ENCODE results near the gene GKN2.

Gene GKN2

DNA sequence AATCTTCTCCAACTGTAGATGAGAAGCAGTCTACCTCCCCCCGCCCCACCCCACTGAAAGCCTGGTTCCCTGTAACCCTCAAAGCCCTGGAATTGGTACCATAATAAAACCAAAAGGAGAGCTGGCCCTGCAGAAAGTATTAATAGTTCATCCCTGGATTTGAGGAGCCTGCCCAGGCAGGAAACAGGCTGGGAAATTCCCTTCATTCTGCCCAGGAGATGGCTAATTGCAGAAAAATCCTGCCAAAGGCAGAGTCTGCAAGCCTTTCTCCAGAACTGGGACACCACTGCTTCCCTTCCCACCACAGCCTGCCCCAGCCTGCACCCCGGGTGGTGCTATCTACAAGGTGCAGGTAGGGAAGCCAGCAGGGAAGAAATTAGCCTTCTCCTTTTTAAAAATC lies 16.3 kb downstream of the GKN2 start:
- H3K9me3 ChIP-seq, result no peaks in the 10 kb centered on the region
- TF ChIP-seq, protein P1, sequence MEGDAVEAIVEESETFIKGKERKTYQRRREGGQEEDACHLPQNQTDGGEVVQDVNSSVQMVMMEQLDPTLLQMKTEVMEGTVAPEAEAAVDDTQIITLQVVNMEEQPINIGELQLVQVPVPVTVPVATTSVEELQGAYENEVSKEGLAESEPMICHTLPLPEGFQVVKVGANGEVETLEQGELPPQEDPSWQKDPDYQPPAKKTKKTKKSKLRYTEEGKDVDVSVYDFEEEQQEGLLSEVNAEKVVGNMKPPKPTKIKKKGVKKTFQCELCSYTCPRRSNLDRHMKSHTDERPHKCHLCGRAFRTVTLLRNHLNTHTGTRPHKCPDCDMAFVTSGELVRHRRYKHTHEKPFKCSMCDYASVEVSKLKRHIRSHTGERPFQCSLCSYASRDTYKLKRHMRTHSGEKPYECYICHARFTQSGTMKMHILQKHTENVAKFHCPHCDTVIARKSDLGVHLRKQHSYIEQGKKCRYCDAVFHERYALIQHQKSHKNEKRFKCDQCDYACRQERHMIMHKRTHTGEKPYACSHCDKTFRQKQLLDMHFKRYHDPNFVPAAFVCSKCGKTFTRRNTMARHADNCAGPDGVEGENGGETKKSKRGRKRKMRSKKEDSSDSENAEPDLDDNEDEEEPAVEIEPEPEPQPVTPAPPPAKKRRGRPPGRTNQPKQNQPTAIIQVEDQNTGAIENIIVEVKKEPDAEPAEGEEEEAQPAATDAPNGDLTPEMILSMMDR (IDR thresholded peaks at IDR 0.05; ENCODE audit: low read depth, low read length), result no peak
- no peaks in the 10 kb centered on the region for H3K36me3 ChIP-seq
- H3K4me1 ChIP-seq, result no peaks in the 10 kb centered on the region
- no peak overlapping the region for H3K4me3 ChIP-seq (ENCODE audit: low read depth, low read length)
- DNase-seq, result no peak
- H3K27me3 ChIP-seq, result no peaks in the 10 kb centered on the region

DNA sequence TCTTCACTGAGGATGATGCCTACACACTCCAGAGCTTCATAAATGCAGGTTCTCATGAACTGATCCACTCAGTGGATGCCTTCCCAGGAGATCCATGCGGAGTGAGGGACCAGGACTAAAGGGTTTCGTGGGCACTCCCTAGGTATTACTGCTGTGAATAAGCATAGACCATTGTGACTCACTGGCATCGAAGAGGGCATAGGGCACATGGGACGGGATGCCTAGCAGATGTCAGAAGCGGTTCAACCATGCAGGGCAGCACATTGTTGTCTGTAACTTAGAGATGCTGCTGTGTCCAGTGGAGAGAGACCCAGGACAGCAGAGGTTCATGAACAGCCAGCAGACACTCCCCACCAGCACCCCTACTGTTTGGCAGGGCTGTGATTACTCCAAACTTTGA lies 17.2 kb downstream of the GKN2 start:
- TF ChIP-seq, protein P1 (IDR thresholded peaks at IDR 0.05; ENCODE audit: low read depth, low read length), result no peak
- no peak for DNase-seq
- Histone ChIP-seq H3K4me3 (ENCODE audit: low read depth, low read length) (no peak overlapping the region), H3K36me3 (no peaks in the 10 kb centered on the region), H3K27me3 (no peaks in the 10 kb centered on the region), H3K9me3 (no peaks in the 10 kb centered on the region), H3K4me1 (no peaks in the 10 kb centered on the region)

DNA sequence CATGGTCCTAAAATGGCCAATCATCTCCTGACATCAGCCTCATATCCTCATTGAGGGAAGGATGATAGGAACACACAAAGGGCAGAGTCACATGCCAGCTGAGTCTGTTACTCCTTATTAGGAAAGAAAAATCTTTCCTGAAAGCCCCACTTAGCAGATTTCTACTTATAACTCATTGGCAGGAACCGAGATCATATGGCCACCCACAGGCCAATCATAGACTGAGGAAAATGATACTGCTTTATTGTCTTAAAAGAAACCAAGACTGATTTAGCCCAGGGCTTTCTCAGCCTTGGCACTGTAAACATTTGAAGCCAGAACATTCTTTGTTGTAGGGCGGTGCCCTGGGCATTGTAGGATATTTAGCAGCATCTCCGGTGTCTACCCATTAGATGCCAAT lies 18.7 kb downstream of the GKN2 start:
- DNase-seq, result no peak
- H3K36me3 ChIP-seq, result no peaks in the 10 kb centered on the region
- no peak overlapping the region for H3K4me3 ChIP-seq (ENCODE audit: low read depth, low read length)
- TF ChIP-seq, protein P1 (IDR thresholded peaks at IDR 0.05; ENCODE audit: low read depth, low read length), result no peak
- no peaks in the 10 kb centered on the region for H3K9me3 ChIP-seq
- no peaks in the 10 kb centered on the region for H3K27me3 ChIP-seq
- no peaks in the 10 kb centered on the region for H3K4me1 ChIP-seq

DNA sequence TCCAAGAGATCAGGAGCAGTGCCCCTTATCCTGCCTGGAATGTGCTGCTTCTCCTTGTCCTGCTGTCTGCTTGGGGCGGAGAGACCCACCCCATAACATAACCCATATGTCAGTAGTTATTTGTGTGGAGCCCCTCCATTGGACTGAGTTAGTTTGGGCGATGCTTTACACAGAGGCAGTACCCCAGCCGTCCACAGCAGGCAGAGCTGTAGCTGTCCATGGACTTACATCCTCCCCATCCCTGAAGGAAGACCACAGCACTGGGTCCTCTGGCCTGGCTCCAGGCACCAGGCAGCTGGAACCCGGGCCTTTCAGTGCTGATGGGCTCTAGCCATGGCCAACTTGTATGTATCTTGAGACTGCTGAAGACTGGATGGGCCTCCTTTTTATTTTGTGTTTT lies 20.3 kb downstream of the GKN2 start:
- Histone ChIP-seq H3K4me1 (no peaks in the 10 kb centered on the region), H3K27me3 (no peaks in the 10 kb centered on the region), H3K4me3 (ENCODE audit: low read depth, low read length) (no peak overlapping the region), H3K36me3 (no peaks in the 10 kb centered on the region), H3K9me3 (no peaks in the 10 kb centered on the region)
- DNase-seq, result no peak
- TF ChIP-seq, protein P1 (IDR thresholded peaks at IDR 0.05; ENCODE audit: low read depth, low read length), result no peak

DNA sequence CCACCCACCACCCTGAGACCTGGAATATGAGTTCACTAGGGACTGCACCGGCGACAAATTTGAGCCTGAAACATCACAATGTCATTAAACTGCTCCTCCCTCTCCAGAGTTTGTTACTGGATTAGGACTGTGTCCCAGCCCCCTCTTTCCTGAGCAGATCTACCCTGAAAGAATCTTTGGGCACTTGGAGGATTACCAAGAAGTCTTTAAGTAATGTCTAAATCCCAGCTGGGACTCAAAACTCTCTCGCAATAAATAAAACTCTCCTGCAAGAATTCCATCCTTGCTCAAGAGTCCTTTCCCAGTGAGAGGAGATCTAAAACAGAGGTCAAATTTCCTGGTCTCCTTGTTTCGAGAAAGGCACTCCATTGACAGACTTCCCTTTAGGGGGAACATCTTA lies 20.9 kb downstream of the GKN2 start:
- Histone ChIP-seq H3K27me3 (no peaks in the 10 kb centered on the region), H3K4me1 (no peaks in the 10 kb centered on the region), H3K36me3 (no peaks in the 10 kb centered on the region), H3K9me3 (no peaks in the 10 kb centered on the region), H3K4me3 (ENCODE audit: low read depth, low read length) (no peak overlapping the region)
- no peak for DNase-seq
- TF ChIP-seq, protein P1 (IDR thresholded peaks at IDR 0.05; ENCODE audit: low read depth, low read length), result no peak

DNA sequence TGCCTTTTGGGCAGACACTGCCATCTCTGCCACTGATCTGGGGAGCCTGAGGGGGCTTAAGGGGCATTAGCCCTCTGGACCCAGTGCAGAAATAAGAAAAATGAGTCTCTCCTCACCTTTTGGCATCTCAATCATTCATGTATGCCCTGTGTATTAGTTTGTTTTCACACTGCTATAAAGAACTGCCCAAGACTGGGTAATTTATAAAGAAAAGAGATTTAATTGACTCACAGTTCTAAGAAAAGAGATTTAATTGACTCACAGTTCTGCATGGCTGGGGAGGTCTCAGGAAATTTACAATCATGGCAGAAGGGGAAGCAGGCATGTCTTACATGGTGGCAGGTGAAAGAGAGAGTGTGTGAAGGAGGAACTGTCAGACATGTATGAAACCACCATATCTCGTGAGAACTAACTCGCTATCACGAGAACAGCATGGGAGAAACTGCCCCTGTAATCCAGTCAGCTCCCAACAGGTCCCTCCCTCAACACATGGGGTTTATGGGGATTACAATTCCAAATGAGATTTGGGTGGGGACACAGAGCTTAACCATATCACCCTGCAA lies 21.5 kb downstream of the GKN2 start:
- H3K9me3 ChIP-seq, result no peaks in the 10 kb centered on the region
- TF ChIP-seq, protein P1 (IDR thresholded peaks at IDR 0.05; ENCODE audit: low read depth, low read length), result no peak

More for the DNA sequence above, 21.5 kb downstream of the GKN2 start:
- Histone ChIP-seq H3K27me3 (no peaks in the 10 kb centered on the region), H3K4me3 (ENCODE audit: low read depth, low read length) (no peak overlapping the region), H3K4me1 (no peaks in the 10 kb centered on the region), H3K36me3 (no peaks in the 10 kb centered on the region)
- no peak for DNase-seq

Measured in BE2C (cell line).